ENCODE results near the gene CEP112.
"Not testable (repeated sequence)": the region's sequence is repeated elsewhere in the genome, so short reads cannot be mapped to it uniquely, and the experiment has no call there.

The CEP112 gene

DNA sequence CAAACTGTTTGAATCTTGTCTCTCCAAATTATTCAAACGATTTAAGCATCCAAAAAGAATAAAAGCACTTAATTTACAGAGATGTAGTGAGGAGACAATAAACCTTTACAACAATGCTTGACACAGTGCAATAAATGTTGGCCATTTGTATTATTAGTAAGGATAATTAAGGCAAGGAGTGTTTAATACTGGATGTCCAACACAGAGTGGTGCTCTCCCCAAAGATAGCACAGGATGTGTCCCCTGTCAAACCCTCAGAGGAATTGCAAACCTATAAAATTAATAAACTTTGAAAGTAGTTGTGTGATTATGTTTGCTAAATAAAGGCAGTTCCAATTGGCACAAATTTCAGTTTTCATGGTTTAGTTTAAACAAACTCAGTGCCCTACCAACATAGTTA, 377.5 kb downstream of the CEP112 start:
- no peak overlapping the region for H3K4me3 ChIP-seq (ENCODE audit: low read length)
- DNase-seq (ENCODE audit: low read depth), result no peak
- TF ChIP-seq, protein P1, sequence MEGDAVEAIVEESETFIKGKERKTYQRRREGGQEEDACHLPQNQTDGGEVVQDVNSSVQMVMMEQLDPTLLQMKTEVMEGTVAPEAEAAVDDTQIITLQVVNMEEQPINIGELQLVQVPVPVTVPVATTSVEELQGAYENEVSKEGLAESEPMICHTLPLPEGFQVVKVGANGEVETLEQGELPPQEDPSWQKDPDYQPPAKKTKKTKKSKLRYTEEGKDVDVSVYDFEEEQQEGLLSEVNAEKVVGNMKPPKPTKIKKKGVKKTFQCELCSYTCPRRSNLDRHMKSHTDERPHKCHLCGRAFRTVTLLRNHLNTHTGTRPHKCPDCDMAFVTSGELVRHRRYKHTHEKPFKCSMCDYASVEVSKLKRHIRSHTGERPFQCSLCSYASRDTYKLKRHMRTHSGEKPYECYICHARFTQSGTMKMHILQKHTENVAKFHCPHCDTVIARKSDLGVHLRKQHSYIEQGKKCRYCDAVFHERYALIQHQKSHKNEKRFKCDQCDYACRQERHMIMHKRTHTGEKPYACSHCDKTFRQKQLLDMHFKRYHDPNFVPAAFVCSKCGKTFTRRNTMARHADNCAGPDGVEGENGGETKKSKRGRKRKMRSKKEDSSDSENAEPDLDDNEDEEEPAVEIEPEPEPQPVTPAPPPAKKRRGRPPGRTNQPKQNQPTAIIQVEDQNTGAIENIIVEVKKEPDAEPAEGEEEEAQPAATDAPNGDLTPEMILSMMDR (conservative IDR thresholded peaks at IDR 0.05; ENCODE audit: low read depth, low read length), result no peak

DNA sequence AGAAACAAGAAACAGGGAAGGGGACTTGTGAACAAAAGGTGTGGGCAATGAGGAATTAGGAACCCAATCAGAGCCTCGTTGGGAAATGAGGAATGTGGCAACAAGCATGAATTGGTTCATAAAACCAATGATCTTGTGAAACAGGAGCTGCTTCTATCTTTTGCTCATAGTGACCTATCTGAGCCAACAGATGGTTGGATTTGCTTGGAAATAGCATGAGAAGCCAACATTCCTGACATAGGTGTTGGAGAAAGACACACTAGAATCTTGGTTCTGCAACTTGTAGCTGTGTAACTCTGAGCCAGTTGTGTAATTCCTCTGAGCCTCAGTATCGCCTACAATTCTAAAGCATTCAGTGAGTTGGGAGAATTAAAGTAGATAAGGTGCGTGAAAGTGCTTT, 378.6 kb downstream of the CEP112 start:
- TF ChIP-seq, protein P1 (conservative IDR thresholded peaks at IDR 0.05; ENCODE audit: low read depth, low read length), result no peak
- DNase-seq (ENCODE audit: low read depth), result no peak
- H3K4me3 ChIP-seq (ENCODE audit: low read length), result no peak overlapping the region

DNA sequence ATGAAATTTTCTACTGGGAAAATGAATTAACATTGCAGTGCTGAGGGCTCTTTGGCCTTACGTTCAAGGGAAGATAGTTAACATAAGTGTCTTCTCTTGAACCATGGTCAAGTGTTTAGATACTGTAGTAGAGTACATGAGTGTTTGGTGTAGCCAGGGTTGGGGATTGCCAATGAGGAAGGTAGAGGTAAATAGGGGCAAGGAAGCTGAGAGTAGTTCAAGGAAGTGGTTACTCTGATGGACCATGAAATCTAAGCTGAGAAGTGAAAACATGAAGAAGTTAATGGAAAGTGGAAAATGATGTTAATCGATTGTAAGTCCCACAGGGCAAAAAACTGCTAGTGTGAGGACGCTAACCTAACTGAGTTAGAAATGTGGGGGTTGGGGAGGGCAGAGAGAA, 380.9 kb downstream of the CEP112 start:
- DNase-seq (ENCODE audit: low read depth), result no peak
- no peak overlapping the region for H3K4me3 ChIP-seq (ENCODE audit: low read length)
- TF ChIP-seq, protein P1 (conservative IDR thresholded peaks at IDR 0.05; ENCODE audit: low read depth, low read length), result no peak

DNA sequence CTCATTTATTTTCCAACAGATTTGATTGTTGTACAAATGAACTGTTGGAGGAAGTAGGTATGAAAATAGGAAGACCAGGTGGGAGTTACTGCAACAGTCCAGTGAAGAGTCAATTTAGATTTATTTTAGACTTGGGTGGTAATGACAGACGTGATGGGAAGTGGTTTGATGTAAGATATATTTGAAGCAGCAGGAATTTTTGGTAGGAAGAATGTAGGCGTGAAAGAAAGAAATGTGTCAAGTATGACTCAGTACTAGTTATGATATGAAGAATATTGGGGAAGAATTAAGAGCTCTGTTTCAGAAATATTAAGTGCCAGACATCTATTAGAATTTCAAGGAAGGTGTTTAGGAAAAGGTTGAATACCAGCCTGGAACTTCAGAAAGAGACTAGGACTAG, 382.6 kb downstream of the CEP112 start:
- TF ChIP-seq, protein P1 (conservative IDR thresholded peaks at IDR 0.05; ENCODE audit: low read depth, low read length), result no peak
- no peak overlapping the region for H3K4me3 ChIP-seq (ENCODE audit: low read length)

DNA sequence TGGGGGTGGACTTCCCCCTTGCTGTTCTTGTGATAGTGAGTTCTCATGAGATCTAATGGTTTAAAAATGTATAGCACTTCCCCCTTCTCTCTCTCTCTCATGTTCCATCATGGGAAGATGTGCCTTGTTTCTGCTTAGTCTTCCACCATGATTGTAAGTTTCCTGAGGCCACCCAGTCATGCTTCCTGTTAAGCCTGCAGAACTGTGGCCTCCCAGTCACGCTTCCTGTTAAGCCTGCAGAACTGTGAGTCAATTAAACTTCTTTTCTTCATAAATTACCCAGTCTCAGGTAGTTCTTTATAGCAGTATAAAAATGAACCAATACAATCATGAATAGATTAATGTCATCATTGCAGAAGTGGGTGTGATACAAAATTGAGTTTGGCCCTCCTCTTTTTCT, 383.4 kb downstream of the CEP112 start:
- not testable (repeated sequence) for DNase-seq (ENCODE audit: low read depth); H3K4me3 ChIP-seq (ENCODE audit: low read length)

More for the DNA sequence above, 382.6 kb downstream of the CEP112 start:
- no peak for DNase-seq (ENCODE audit: low read depth)

DNA sequence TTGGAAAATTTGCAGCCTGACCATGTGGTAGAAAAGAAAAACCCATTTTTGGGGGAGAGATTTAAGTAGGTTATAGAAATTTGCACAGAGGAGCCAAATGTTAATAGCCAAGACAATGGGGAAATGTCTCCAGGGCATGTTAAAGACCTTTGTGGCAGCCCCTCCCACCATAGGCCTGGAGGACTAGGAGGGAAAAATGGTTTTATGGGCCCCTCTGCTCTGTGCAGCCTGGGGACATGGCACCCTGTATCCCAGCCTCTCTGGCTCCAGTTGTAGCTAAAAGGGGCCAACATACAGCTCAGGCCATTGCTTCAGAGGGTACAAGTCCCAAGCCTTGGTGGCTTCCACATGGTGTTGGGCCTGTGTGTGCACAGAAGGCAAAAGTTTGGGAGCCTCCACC, 384.6 kb downstream of the CEP112 start:
- TF ChIP-seq, protein P1 (conservative IDR thresholded peaks at IDR 0.05; ENCODE audit: low read depth, low read length), result no peak
- no peak overlapping the region for H3K4me3 ChIP-seq (ENCODE audit: low read length)
- DNase-seq (ENCODE audit: low read depth), result no peak

DNA sequence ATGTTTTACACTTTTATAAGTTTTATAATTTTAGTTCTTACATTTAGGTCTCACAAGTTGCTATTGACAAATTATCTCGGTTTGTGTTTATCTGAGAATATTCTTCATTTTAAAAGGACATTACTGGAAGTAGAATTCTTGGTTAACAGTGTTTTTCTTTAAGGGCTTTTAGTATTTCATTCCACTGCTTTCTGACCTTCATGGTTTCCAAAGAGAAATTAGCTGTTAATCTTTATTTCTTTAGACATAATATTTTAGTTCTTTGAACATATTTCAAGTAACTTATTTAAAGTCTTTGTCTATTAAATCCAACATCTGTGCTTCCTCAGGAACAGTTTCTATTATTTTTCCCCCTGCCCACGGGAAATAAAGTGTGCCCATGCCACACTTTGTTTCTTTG, 390.4 kb downstream of the CEP112 start:
- H3K4me3 ChIP-seq (ENCODE audit: low read length), result no peak overlapping the region
- TF ChIP-seq, protein P1 (conservative IDR thresholded peaks at IDR 0.05; ENCODE audit: low read depth, low read length), result no peak
- no peak for DNase-seq (ENCODE audit: low read depth)

DNA sequence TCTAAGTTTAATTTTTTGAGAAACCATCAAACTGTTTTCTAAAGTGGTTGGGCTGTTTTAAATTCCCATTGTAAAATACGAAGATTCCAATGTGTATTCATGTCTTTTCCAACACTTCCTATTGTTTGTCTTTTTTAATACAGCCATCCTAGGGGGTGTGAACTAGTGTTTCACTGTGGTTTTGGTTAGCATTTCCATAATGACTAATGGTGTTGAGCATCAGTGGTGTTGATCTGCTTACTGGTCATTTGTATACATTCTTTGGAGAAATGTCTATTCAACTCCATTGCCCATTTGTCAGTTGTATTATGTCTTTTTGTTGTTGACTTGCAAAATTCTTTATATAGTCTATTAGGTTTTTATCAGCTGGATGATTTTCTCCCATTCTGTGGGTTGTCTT, 391.3 kb downstream of the CEP112 start:
- DNase-seq (ENCODE audit: low read depth), result no peak
- TF ChIP-seq, protein P1 (conservative IDR thresholded peaks at IDR 0.05; ENCODE audit: low read depth, low read length), result no peak
- H3K4me3 ChIP-seq (ENCODE audit: low read length), result no peak overlapping the region

Data from retinal pigment epithelial cell (primary cell).